Esophagus squamous epithelium (tissue), 5 donors: Measurements from ENCODE around the gene PHC2. TPM values are rescaled to one million over a fixed set of nuclear protein-coding genes. Genes with fewer than 3 reads are reported as not detected.

Experiments used
- DNase-seq: peaks from one replicate; lab custom pipeline; 2025; lab: John Stamatoyannopoulos, UW
- H3K27ac ChIP-seq, 4 donors: fragments of 200-600 bp; sonication (generic); one replicate each; pipeline ENCODE4 v1.5.1; 2016 to 2019; ENCODE audit warnings: mild to moderate bottlenecking in 1 of 4
- H3K27me3 ChIP-seq, 4 donors: fragments of 200-600 bp; sonication (generic); 1 replicate in 3 of 4; 2 replicates in 1 of 4; pipeline versions ENCODE4 v1.5.1 to v1.6.0; 2017 to 2021; ENCODE audit warnings: antibody characterized with exemption in 1 of 4
- H3K36me3 ChIP-seq, 3 donors: fragments of 200-600 bp; sonication (generic); one replicate each; pipeline ENCODE4 v1.5.1; 2016 to 2019
- H3K4me1 ChIP-seq, 3 donors: fragments of 200-600 bp; sonication (generic); one replicate each; pipeline ENCODE4 v1.5.1; 2017 to 2019
- H3K4me3 ChIP-seq, 4 donors: fragments of 200-600 bp; sonication (generic); 1 replicate in 3 of 4; 2 replicates in 1 of 4; pipeline ENCODE4 v1.5.1; 2016 to 2019; ENCODE audit warnings: mild to moderate bottlenecking in 2 of 4, moderate library complexity in 1 of 4
- H3K9me3 ChIP-seq, 3 donors: fragments of 200-600 bp; sonication (generic); one replicate each; pipeline ENCODE4 v1.5.1; 2016 to 2019
- POLR2A ChIP-seq, 4 donors: fragments of 450-650 bp; IDR thresholded peaks; one replicate each; pipeline ENCODE4 v1.6.1; 2017; ENCODE audit warnings: antibody characterized with exemption in 4 of 4, mild to moderate bottlenecking in 4 of 4, moderate library complexity in 3 of 4
- WGBS, 2 donors: methylation state at CpG; one replicate each; pipeline ENCODE4 v1.1.5; 2018; 5-methylcytosine and 5-hydroxymethylcytosine counted together
- intact Hi-C: fragments of 100-400 bp; cut with DNase I; formaldehyde crosslinking; loops from one replicate; pipeline ENCODE4 v1.15.0; 2022
- total RNA-seq, 4 donors: library from RNA; depleted of rRNA; stranded (reverse); fragments of >200 nt; gene quantifications; one replicate each; pipeline ENCODE4 v1.1.0, GENCODE V29; 2016
- TF ChIP-seq, protein P1 (sequence below), 6 experiments: fragments of 450-650 bp in 4 of 6; fragments of 200-600 bp in 2 of 6; sonication (generic) in 2 of 6; IDR thresholded peaks; one replicate each; pipeline ENCODE4 v1.5.1; 2016 to 2019; ENCODE audit warnings: antibody characterized with exemption in 6 of 6, mild to moderate bottlenecking in 4 of 6, moderate library complexity in 4 of 6
- donor health status: DM: yes; HTN: yes; CAD: no.

The PHC2 gene
- total RNA-seq, 4 donors from 2014 or later: 27.4 to 92.1 (median 50.6) TPM

DNA sequence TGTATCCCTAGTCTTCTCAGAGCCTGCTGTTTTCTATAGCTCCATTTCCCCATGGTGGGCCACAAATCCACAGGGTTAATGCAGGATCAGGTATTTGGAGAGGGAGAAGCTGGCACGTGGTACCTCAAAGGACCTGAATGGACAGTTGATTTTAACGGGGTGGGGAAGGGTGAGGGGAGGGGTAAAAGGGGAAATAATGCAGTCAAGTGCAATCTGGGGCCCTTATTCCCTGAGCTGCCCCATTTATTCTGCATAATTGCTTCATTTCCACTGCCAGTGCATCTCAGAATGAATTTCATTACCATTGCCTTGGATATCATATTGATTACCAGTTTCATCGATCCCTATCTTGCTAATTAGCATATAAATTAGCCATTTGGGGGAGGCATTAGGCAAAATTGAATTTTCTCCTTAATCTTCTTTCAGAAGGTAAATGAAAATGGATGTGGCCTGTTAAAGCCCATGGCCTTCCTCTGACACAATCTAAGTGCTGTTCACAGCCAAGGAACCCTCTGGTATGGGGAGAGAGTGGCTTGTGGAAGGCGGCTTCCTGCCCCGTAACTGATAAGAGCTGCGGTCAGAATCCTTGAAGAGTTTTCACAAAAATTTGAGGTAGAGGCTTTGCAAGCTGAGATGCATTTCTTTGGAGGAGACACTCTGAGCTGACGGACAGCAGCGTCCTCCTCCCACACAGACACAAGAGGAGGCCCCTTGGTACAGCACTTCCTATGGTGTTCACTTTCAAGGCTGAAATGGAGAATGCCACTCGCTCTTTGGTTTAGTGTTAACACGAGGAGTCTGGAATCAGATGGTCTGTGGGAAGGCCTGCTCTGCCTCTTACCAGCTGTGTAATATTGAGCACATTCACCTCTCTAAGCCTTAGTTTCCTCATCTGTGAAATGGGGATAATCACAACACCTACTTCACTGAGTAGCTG lies 34.4 kb downstream of the PHC2 start:
- Histone ChIP-seq H3K9me3 (no peaks in the 10 kb centered on the region), H3K4me3 (no peak overlapping the region), H3K36me3 (no peaks in the 10 kb centered on the region), H3K27ac (no peak overlapping the region), H3K4me1 (no peaks in the 10 kb centered on the region), H3K27me3 (no peaks in the 10 kb centered on the region)
- 62 to 78% methylated on average over 9 of the region's 10 CpGs for WGBS, 2 donors
- no peak for TF ChIP-seq POLR2A (IDR thresholded peaks at IDR 0.05)
- TF ChIP-seq, protein P1, sequence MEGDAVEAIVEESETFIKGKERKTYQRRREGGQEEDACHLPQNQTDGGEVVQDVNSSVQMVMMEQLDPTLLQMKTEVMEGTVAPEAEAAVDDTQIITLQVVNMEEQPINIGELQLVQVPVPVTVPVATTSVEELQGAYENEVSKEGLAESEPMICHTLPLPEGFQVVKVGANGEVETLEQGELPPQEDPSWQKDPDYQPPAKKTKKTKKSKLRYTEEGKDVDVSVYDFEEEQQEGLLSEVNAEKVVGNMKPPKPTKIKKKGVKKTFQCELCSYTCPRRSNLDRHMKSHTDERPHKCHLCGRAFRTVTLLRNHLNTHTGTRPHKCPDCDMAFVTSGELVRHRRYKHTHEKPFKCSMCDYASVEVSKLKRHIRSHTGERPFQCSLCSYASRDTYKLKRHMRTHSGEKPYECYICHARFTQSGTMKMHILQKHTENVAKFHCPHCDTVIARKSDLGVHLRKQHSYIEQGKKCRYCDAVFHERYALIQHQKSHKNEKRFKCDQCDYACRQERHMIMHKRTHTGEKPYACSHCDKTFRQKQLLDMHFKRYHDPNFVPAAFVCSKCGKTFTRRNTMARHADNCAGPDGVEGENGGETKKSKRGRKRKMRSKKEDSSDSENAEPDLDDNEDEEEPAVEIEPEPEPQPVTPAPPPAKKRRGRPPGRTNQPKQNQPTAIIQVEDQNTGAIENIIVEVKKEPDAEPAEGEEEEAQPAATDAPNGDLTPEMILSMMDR (IDR thresholded peaks at IDR 0.05): no peak
- DNase-seq: no peak
- intact Hi-C loops: no loop called here

- H3K4me1 ChIP-seq: peaks cover 0 to 7% (median 0%) of the 10 kb centered on the region in 3 donors
Observed at GRCh38 chr1:33394770-33395169, 36.1 kb downstream of the PHC2 start.

GRCh38 chr1:33393991-33394390 lies 36.9 kb downstream of the PHC2 start:
- DNase-seq: no peak
- TF ChIP-seq, protein P1 (IDR thresholded peaks at IDR 0.05): no peak
- TF ChIP-seq POLR2A (IDR thresholded peaks at IDR 0.05): no peak
- H3K4me3 ChIP-seq: no peak overlapping the region
- no peaks in the 10 kb centered on the region for H3K27me3 ChIP-seq
- peaks cover 4 to 15% (median 6%) of the 10 kb centered on the region in 3 donors for H3K4me1 ChIP-seq
- H3K9me3 ChIP-seq: no peaks in the 10 kb centered on the region
- no peak overlapping the region for H3K27ac ChIP-seq
- H3K36me3 ChIP-seq: no peaks in the 10 kb centered on the region
- intact Hi-C loops: no loop called here

More at GRCh38 chr1:33394770-33395169, 36.1 kb downstream of the PHC2 start:
- TF ChIP-seq, protein P1 (IDR thresholded peaks at IDR 0.05): no peak
- no peak for TF ChIP-seq POLR2A (IDR thresholded peaks at IDR 0.05)
- Histone ChIP-seq H3K27me3 (no peaks in the 10 kb centered on the region), H3K9me3 (no peaks in the 10 kb centered on the region), H3K4me3 (no peak overlapping the region), H3K36me3 (no peaks in the 10 kb centered on the region), H3K27ac (no peak overlapping the region)
- DNase-seq: no peak
- WGBS, 2 donors: 68 to 78% methylated on average over 5 of the region's 5 CpGs
- intact Hi-C loops: no loop called here

DNA sequence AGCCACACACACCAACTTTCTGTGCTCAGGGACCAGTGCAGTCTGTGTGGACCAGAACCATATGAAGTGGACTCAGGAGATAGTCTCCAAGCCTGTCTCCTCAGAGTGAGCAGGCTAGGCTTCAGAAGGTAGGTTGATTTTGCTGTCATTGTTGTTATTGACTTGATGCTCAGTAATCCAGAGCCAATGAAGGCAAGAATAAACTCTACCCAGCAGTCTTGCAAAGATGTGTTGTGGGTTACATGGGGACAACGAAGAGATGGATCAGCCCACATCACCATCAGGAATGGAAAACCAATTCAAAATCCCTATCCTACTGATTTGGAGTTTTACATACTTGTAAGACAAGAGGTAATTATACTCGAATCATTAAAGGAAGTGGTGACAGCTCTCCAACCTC lies 37.4 kb downstream of the PHC2 start:
- Histone ChIP-seq H3K4me3 (no peak overlapping the region), H3K9me3 (no peaks in the 10 kb centered on the region)
- intact Hi-C loops: no loop called here

GRCh38 chr1:33392639-33393038 lies 38.3 kb downstream of the PHC2 start:
- intact Hi-C loops: no loop called here
- TF ChIP-seq, protein P1 (IDR thresholded peaks at IDR 0.05): no peak
- TF ChIP-seq POLR2A (IDR thresholded peaks at IDR 0.05): no peak

More for the DNA sequence above, 37.4 kb downstream of the PHC2 start:
- Histone ChIP-seq H3K27ac (no peak overlapping the region), H3K36me3 (no peaks in the 10 kb centered on the region), H3K27me3 (no peaks in the 10 kb centered on the region), H3K4me1 (peaks cover 4 to 20% (median 11%) of the 10 kb centered on the region in 3 donors)
- 53 to 68% methylated on average over 2 of the region's 2 CpGs for WGBS, 2 donors
- TF ChIP-seq, protein P1 (IDR thresholded peaks at IDR 0.05): no peak
- no peak for TF ChIP-seq POLR2A (IDR thresholded peaks at IDR 0.05)
- no peak for DNase-seq

More at GRCh38 chr1:33392639-33393038, 38.3 kb downstream of the PHC2 start:
- H3K36me3 ChIP-seq: no peaks in the 10 kb centered on the region
- no peak overlapping the region for H3K4me3 ChIP-seq
- no peak overlapping the region for H3K27ac ChIP-seq
- 42 to 58% methylated on average over 3 of the region's 3 CpGs for WGBS, 2 donors
- no peaks in the 10 kb centered on the region for H3K27me3 ChIP-seq
- H3K9me3 ChIP-seq: no peaks in the 10 kb centered on the region
- DNase-seq: no peak
- peaks cover 4 to 29% (median 11%) of the 10 kb centered on the region in 3 donors for H3K4me1 ChIP-seq
